AG10803 (cell line): Measurements from ENCODE around the gene ZNF446.
"Not testable (repeated sequence)": the region's sequence is repeated elsewhere in the genome, so short reads cannot be mapped to it uniquely, and the experiment has no call there.

Source experiments
- DNase-seq: peaks from one replicate; pipeline ENCODE4 v3.0.0; 2010; ENCODE audit warnings: low read depth
- H3K4me3 ChIP-seq: 2 replicates; pipeline ENCODE4 v1.5.1; 2011; ENCODE audit warnings: mild to moderate bottlenecking, low read length, control low read depth
- CTCF ChIP-seq: conservative IDR thresholded peaks from 2 replicates; pipeline ENCODE4 v1.5.1; 2011; ENCODE audit warnings: mild to moderate bottlenecking, low read length, control low read depth, inconsistent platforms

ZNF446 gene

GRCh38 chr19:58479736-58480480, 3.8 kb downstream of the ZNF446 start:
- no peak overlapping the region for H3K4me3 ChIP-seq
- TF ChIP-seq CTCF = no peak
- DNase-seq = no peak

- TF ChIP-seq CTCF = no peak
- no peak overlapping the region for H3K4me3 ChIP-seq
- no peak for DNase-seq
Observed at GRCh38 chr19:58480481-58480830, 4.3 kb downstream of the ZNF446 start.

GRCh38 chr19:58480831-58481230, 4.7 kb downstream of the ZNF446 start:
- no peak for DNase-seq
- H3K4me3 ChIP-seq = no peak overlapping the region
- no peak for TF ChIP-seq CTCF

GRCh38 chr19:58482372-58482771, 6.2 kb downstream of the ZNF446 start:
- no peak overlapping the region for H3K4me3 ChIP-seq
- TF ChIP-seq CTCF = no peak
- no peak for DNase-seq

- no peak overlapping the region for H3K4me3 ChIP-seq
- TF ChIP-seq CTCF = no peak
- no peak for DNase-seq
Observed at GRCh38 chr19:58483776-58484175, 7.6 kb downstream of the ZNF446 start.

- H3K4me3 ChIP-seq, DNase-seq: not testable (repeated sequence)
Observed at GRCh38 chr19:58484349-58484748, 8.2 kb downstream of the ZNF446 start.

GRCh38 chr19:58491393-58491792, 15.2 kb downstream of the ZNF446 start:
- DNase-seq = no peak

More at GRCh38 chr19:58491393-58491792, 15.2 kb downstream of the ZNF446 start:
- no peak for TF ChIP-seq CTCF
- no peak overlapping the region for H3K4me3 ChIP-seq
